Right lobe of liver (tissue), 6 donors: ENCODE results near the gene HDAC4. TPM values are rescaled to one million over a fixed set of nuclear protein-coding genes. Genes with fewer than 3 reads are reported as not detected.
A peak's percentile ranks its signal among the peaks of the same experiment; 100 is the strongest.

ENCODE experiments used
- ATAC-seq, 4 donors: fragments of 200-7000 bp; cut with Tn5 transposase; one replicate each; pipeline ENCODE4 v1.9.1; 2020; ENCODE audit warnings: mild to moderate bottlenecking in 4 of 4, moderate library complexity in 4 of 4
- DNase-seq, 3 donors: peaks; one replicate each; pipeline ENCODE4 v3.0.0-alpha.2; 2020
- H3K27ac ChIP-seq, 3 donors: fragments of 200-600 bp; one replicate each; pipeline ENCODE4 v1.8.0; 2022
- H3K27me3 ChIP-seq, 2 donors: fragments of 200-600 bp; one replicate each; pipeline ENCODE4 v1.8.0; 2022
- H3K36me3 ChIP-seq, 4 donors: fragments of 200-600 bp; sonication (generic) in 1 of 4; one replicate each; pipeline versions ENCODE4 v1.5.1 to v1.8.0; 2017 to 2022; ENCODE audit warnings: control low read depth in 1 of 4
- H3K4me1 ChIP-seq, 4 donors: fragments of 200-600 bp; sonication (generic) in 1 of 4; one replicate each; pipeline versions ENCODE4 v1.5.1 to v1.8.0; 2017 to 2022; ENCODE audit warnings: control low read depth in 1 of 4
- H3K4me3 ChIP-seq, 3 donors: fragments of 200-600 bp; one replicate each; pipeline ENCODE4 v1.8.0; 2022
- H3K9me3 ChIP-seq, 4 donors: fragments of 200-600 bp; sonication (generic) in 1 of 4; one replicate each; pipeline versions ENCODE4 v1.5.1 to v1.8.0; 2017 to 2022; ENCODE audit warnings: control low read depth in 1 of 4
- POLR2A ChIP-seq: fragments of 450-650 bp; IDR thresholded peaks from one replicate; pipeline ENCODE4 v1.6.1; 2017; ENCODE audit warnings: antibody characterized with exemption, mild to moderate bottlenecking
- WGBS: methylation state at CpG from one replicate; pipeline ENCODE4 v1.1.6; 2018; ENCODE audit warnings: low coverage, low lambda C conversion rate; ENCODE audit not compliant: insufficient coverage; ENCODE audit errors: missing lambda C conversion rate; 5-methylcytosine and 5-hydroxymethylcytosine counted together
- intact Hi-C, 2 donors: fragments of 100-400 bp; cut with DNase I; formaldehyde crosslinking; loops; one replicate each; pipeline versions ENCODE4 v1.11.2 to v1.14.1; 2022
- total RNA-seq, 6 experiments: library from RNA; depleted of rRNA in 2 of 6; stranded (reverse); fragments of >200 nt in 2 of 6; fragmentation: NEBNext Ultra II Directional in 3 of 6; extraction: Animal tissue kit (Norgen Biotek cat#: 25700) in 3 of 6; gene quantifications; one replicate each; pipeline versions ENCODE4 v1.1.0 to v1.2.4, GENCODE V29; 2016 to 2023
- TF ChIP-seq, protein P1 (sequence below), 4 donors: fragments of 200-600 bp in 3 of 4; fragments of 450-650 bp in 1 of 4; IDR thresholded peaks; one replicate each; pipeline versions ENCODE4 v1.5.1 to v1.8.0; 2016 to 2022; ENCODE audit warnings: antibody characterized with exemption in 4 of 4, mild to moderate bottlenecking in 2 of 4
- donor health status: DM: no; HTN: yes; CAD: no.
- donor health status: DM: no; HTN: no; CAD: no.
- donor health status: DM: no; HTN: no; CAD: no.
- donor health status: DM: no; HTN: yes; CAD: no.
- donor health status: DM: no; HTN: yes; CAD: no.

Gene HDAC4
- total RNA-seq, 6 experiments from 2014 or later = 8.9 to 22.4 (median 14.7) TPM

DNA sequence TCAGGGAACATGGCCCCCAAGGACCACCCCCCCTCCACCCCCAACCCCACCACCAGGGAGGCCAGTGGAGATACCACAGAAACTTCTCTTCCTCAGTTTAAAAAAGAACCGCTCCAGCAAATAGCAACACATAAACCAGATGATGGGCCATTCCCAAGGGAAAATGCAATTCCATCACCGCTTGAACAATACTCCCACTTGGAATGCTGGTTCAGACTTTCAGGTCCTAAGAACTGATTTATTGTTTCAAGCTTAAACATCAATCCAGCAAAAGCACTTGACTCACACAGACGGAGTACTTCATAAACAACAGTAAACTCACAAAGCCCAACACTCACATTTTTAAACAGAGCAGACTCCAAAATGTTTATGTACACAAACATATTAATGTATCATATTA, 6.9 kb downstream of the HDAC4 start:
- no peak for DNase-seq
- ATAC-seq = no peak
- H3K4me3 ChIP-seq = no peak overlapping the region
- H3K27ac ChIP-seq = no peak overlapping the region
- no peaks in the 10 kb centered on the region for H3K36me3 ChIP-seq
- TF ChIP-seq, protein P1, sequence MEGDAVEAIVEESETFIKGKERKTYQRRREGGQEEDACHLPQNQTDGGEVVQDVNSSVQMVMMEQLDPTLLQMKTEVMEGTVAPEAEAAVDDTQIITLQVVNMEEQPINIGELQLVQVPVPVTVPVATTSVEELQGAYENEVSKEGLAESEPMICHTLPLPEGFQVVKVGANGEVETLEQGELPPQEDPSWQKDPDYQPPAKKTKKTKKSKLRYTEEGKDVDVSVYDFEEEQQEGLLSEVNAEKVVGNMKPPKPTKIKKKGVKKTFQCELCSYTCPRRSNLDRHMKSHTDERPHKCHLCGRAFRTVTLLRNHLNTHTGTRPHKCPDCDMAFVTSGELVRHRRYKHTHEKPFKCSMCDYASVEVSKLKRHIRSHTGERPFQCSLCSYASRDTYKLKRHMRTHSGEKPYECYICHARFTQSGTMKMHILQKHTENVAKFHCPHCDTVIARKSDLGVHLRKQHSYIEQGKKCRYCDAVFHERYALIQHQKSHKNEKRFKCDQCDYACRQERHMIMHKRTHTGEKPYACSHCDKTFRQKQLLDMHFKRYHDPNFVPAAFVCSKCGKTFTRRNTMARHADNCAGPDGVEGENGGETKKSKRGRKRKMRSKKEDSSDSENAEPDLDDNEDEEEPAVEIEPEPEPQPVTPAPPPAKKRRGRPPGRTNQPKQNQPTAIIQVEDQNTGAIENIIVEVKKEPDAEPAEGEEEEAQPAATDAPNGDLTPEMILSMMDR (IDR thresholded peaks at IDR 0.05) = no peak
- no peak for TF ChIP-seq POLR2A
- WGBS = 100% methylated on average over 3 of the region's 3 CpGs
- no peaks in the 10 kb centered on the region for H3K9me3 ChIP-seq
- H3K4me1 ChIP-seq = peaks cover 0 to 10% (median 4%) of the 10 kb centered on the region in 4 donors
- no peaks in the 10 kb centered on the region for H3K27me3 ChIP-seq
- intact Hi-C loops = no loop called here

DNA sequence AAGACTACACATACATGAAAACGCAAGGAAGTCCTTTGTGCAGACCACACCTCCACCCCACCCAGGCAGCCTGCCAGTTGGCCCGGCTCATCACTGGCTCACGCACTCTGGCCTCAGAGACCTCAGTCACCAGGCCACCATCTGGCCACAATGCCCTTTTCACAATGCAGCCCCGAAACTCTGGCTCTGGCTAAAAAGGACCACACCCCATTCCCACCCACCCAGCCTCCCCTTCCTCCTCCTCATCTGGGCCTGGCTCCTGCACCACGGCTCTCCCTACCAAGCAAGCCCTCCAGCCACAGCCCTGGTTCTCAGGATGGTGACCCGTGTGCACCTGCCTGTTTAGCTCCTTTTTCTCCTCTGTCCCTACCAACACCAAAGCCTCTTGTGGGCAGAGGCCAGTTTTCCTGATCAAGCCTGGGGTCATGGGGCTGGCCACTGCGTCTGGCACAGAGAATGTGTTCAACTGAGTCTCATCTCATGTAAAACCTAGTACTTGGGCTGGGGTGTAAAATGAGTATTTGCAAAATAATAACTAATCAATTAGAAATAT, 7.4 kb downstream of the HDAC4 start:
- no peak overlapping the region for H3K27ac ChIP-seq
- no peak overlapping the region for H3K4me3 ChIP-seq
- intact Hi-C loops = no loop called here
- peaks cover 0 to 10% (median 4%) of the 10 kb centered on the region in 4 donors for H3K4me1 ChIP-seq
- H3K9me3 ChIP-seq = no peaks in the 10 kb centered on the region
- H3K27me3 ChIP-seq = no peaks in the 10 kb centered on the region
- peak; percentile 43 to 60 (median 58) for DNase-seq
- 50% methylated on average over 6 of the region's 7 CpGs for WGBS
- TF ChIP-seq, protein P1 (IDR thresholded peaks at IDR 0.05) = no peak
- no peak for TF ChIP-seq POLR2A
- peak; percentile 30 to 65 (median 57) for ATAC-seq
- H3K36me3 ChIP-seq = no peaks in the 10 kb centered on the region

DNA sequence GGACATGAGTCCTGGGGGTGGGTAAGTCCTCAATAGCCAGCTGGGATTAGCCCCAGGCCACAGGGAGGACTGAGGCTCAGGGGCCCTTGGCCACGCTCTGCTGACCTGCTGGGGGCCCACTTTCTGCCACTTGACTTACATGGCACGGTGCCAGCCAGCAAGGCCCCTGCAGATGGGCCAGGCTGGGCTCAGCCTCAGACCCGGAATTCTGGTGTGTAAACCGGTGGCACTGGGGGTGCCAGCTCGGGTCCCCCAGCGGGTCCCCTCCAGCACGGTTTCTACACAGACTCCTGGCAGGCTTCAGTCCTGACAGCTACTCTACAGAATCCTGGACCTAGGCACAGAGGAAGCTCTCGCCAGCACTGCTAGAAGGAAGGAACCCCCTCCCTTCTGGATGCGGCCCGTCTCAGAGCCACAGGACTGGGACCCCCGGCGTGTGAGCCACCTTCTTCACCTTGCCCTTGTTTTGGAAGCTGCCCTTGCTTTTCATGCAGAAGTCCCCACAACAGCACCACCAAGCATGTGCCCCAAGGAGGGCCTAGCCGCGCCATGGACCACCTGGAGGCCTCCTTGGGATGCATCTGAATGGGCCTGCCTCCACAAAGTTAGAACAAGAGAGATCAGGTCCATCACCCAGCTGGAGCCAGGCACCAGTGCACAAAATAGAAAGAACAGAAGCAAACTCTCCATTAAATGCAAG, 8.0 kb downstream of the HDAC4 start:
- Histone ChIP-seq H3K4me3 (no peak overlapping the region), H3K36me3 (no peaks in the 10 kb centered on the region), H3K27ac (no peak overlapping the region), H3K4me1 (peaks cover 0 to 10% (median 4%) of the 10 kb centered on the region in 4 donors), H3K9me3 (no peaks in the 10 kb centered on the region), H3K27me3 (no peaks in the 10 kb centered on the region)
- WGBS = 96% methylated on average over 4 of the region's 14 CpGs
- intact Hi-C loops = no loop called here
- DNase-seq (peak in 2 of 3 donors; percentile 44 to 51), ATAC-seq (no peak)
- TF ChIP-seq, protein P1 (IDR thresholded peaks at IDR 0.05) = no peak
- no peak for TF ChIP-seq POLR2A

DNA sequence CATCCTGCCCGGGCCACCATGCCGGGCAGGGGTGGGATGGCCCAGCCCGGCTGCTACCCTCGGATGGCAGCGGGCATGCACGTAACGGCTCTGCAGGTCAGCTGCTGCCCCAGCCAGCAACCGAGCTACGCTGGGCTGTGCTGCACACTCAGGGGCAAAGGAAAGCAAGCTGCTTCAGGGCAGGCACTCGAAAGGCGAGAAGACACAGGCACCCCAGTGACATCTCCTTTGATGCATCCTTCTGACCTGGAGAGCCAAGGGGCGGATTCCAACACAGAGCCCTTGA, 8.8 kb downstream of the HDAC4 start:
- WGBS = 100% methylated on average over 1 of the region's 12 CpGs
- Histone ChIP-seq H3K27ac (no peak overlapping the region), H3K4me3 (no peak overlapping the region), H3K36me3 (no peaks in the 10 kb centered on the region), H3K4me1 (peaks cover 0 to 10% (median 4%) of the 10 kb centered on the region in 4 donors), H3K27me3 (no peaks in the 10 kb centered on the region), H3K9me3 (no peaks in the 10 kb centered on the region)
- DNase-seq (peak in 2 of 3 donors; percentile 27 to 33), ATAC-seq (no peak)
- intact Hi-C loops = no loop called here
- TF ChIP-seq POLR2A = no peak
- TF ChIP-seq, protein P1 (IDR thresholded peaks at IDR 0.05) = no peak
